Embryonic facial prominence (tissue), 1 donor: ENCODE results near the gene IL17RE.
A peak's percentile ranks its signal among the peaks of the same experiment; 100 is the strongest.
"Not testable (repeated sequence)": the region's sequence is repeated elsewhere in the genome, so short reads cannot be mapped to it uniquely, and the experiment has no call there.

ENCODE experiments used
- DNase-seq: peaks from one replicate; pipeline ENCODE4 v3.0.0-alpha.2; 2016; ENCODE audit errors: extremely low spot score

IL17RE gene

GRCh38 chr3:9902372-9903237 is at the start of gene IL17RE:
TSS of gene IL17RE (plus strand) at chr3:9902848. CDS start at chr3:9902933, 85 bp downstream.
- no peak for DNase-seq

- not testable (repeated sequence) for DNase-seq
Observed at GRCh38 chr3:9854291-9854940, 48.2 kb upstream of the IL17RE start.

DNA sequence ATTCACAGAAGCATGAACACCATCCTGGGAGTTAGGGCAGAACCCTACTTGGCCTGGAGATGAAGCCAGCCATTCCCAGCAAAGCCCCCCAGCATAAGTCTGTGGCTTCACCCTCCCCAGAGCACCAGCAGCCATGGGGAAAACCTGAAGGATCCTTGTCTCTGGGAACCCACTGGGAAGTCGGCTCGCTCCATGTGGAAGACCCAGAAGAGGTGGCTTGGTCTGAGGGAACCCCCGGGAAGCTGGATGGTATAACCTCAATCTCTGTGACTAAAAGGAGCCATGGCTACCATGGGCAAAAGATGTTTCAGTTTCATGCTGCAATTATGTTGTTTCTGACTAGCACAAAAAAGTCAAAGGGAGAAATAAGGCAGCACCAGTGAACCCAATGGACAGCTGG is 47.1 kb upstream of the IL17RE start:
- no peak for DNase-seq

DNA sequence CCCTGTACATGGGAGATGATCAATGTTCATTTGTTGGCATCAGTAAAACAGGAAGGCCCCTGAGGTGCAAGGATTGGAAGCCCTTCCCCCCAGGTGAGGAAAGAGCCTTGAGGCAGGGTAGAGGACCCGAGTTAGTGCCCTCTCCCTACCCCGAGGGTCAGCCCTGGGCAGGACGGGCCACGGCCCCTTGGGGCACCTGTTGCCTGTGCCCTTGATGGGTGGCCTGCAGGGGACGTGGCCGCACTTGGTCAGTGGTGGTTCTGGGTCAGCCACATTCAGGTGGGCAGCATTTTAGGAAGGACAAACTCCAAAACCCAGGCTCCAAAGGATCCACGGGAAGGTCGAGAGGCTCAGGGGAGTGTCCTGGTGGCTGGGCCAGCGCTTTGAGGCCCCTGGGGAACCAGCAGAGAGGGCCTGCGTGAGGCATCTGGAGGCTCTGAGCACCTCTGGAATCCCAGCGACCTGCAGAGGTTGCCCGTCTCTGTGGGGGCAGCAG is 43.1 kb upstream of the IL17RE start:
- DNase-seq = no peak

- DNase-seq = no peak
Observed at GRCh38 chr3:9861201-9861600, 41.4 kb upstream of the IL17RE start.

- DNase-seq = no peak
Observed at GRCh38 chr3:9861626-9862130, 41.0 kb upstream of the IL17RE start.

GRCh38 chr3:9862391-9863057 is 40.1 kb upstream of the IL17RE start:
- no peak for DNase-seq

- no peak for DNase-seq
Observed at GRCh38 chr3:9863058-9863772, 39.4 kb upstream of the IL17RE start.

- peak; percentile 9 for DNase-seq
Observed at GRCh38 chr3:9864200-9864927, 38.3 kb upstream of the IL17RE start.

GRCh38 chr3:9865125-9865637 is 37.5 kb upstream of the IL17RE start:
- DNase-seq = not testable (repeated sequence)

- no peak for DNase-seq
Observed at GRCh38 chr3:9866639-9867038, 36.0 kb upstream of the IL17RE start.

- no peak for DNase-seq
Observed at GRCh38 chr3:9867106-9867505, 35.5 kb upstream of the IL17RE start.

- DNase-seq = no peak
Observed at GRCh38 chr3:9869955-9870354, 32.7 kb upstream of the IL17RE start.

DNA sequence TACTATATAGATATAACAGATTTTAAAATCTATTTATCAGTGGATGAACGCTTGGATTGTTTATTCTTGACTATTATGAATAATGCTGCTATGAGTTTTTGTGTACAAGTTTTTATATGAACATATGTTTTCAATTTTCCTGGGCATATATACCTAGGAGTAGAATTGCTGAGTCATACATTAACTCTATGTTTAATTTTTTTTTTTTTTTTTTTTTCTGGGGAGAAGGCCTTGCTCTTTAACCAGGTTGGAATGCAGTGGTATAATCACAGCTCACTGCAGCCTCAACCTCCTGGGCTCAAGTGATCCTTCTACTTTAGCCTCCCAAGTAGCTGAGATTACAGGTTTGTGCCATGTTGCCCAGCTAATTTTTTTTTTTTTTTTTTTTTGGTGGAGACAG is 31.7 kb upstream of the IL17RE start:
- DNase-seq = no peak

- not testable (repeated sequence) for DNase-seq
Observed at GRCh38 chr3:9872067-9872466, 30.6 kb upstream of the IL17RE start.

DNA sequence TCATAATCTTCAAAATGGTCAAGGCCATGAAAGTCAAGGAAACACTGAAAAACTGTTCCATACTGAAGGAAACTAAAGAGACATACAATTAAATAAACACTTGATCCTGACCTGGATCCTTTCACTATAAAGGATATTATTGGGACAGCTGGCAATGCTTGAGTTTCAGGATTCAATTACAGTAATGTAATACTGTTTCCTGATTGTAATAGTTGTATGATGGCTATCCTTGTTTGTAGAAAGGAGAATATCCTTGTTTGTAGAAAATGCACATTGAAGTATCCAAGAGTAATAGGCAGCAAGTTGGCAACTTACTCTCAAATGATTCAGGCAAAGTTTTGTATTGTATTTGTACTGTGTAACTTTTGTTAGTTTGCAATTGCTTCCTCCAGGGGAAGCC is 27.2 kb upstream of the IL17RE start:
- DNase-seq = no peak

DNA sequence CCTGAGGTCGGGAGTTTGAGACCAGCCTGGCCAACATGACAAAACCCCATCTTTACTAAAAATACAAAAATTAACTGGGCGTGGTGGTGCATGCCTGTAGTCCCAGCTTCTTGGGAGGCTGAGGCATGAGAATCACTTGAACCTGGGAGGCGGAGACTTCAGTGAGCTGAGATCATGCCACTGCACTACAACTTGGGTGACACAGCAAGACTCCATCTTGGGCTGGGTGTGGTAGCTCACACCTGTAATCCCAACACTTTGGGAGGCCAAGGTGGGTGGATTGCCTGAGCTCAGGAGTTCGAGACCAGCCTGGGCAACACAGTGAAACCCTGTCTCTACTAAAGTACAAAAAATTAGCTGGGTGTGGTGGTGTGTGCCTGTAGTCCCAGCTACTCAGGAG is 26.4 kb upstream of the IL17RE start:
- not testable (repeated sequence) for DNase-seq

DNA sequence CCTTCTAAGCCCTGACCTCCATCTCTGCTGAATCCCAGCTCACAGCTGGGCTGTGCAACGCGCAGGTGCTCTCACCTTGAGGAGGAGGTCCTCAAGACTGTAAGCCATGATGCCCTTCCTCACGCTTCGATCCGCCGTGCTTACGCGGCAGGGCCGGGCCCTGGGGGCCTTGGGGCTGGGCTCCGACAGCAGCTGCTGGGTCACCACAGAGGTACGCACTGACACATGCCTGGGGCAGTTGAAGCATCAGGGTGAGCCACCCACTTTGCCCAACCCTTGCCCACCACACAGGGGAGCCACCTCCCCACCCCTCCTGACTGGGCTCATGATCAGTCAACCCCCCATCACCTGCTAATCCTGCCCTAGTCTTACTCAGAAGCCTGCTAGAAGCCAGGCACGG is 25.7 kb upstream of the IL17RE start:
- no peak for DNase-seq

- no peak for DNase-seq
Observed at GRCh38 chr3:9878700-9879099, 23.9 kb upstream of the IL17RE start.

GRCh38 chr3:9879830-9880549 is 22.7 kb upstream of the IL17RE start, which contains the start of gene CIDEC:
TSS of gene CIDEC (minus strand) at chr3:9880253. CDS start at chr3:9878486, 1,767 bp downstream.
- DNase-seq = no peak
